ENCODE data around the gene TMEM132A. TPM values are rescaled to one million over a fixed set of nuclear protein-coding genes. Genes with fewer than 3 reads are reported as not detected.

Gene TMEM132A
- total and polyA plus RNA-seq, 2 of the 13 experiments (the other 11 are each of a cell fraction or from before 2014, with no cell fraction given) = 11.1 to 32.9 TPM

DNA sequence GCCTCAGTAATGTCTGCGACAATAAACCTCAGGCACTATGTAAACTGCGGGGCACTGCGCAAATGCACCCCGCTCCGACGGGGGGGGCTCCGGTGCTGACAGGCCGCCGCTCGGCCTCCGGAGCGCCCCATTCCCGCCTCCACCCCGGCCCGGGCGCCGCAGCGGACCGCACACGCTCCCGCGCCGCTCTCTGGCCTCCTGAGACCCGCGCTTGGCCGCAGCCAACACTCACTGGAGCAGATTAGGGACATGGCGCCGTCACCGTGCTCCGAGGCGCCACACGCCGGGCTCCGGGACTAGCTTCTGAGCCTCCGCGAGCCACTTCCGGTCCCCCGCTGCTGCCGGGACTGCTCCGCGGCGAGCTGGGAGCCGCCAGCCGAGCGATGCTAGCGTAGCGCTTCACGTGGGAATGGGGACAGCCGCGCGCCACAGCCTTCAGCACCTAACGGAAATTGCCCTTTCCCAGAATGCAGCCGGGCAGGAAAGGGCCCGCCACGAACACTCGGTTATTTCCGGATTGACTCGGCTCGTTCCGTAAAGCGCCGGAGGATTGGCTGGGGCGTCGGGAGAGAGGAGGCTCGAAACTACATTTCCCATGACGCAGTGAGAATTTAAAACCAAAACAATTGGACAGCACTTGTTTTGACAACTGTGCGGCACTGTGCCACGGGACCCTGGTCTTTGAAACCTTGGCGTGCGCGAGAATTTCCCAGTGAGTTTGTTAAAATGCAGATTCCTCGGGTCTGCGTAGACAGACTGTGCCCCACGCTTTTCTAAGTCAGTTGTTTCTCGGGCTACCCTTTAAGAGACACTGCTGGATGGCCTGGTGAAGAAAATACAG lies 17.9 kb upstream of the TMEM132A start, which contains the start of gene PRPF19 (continued):
- TF ChIP-seq, protein P1, sequence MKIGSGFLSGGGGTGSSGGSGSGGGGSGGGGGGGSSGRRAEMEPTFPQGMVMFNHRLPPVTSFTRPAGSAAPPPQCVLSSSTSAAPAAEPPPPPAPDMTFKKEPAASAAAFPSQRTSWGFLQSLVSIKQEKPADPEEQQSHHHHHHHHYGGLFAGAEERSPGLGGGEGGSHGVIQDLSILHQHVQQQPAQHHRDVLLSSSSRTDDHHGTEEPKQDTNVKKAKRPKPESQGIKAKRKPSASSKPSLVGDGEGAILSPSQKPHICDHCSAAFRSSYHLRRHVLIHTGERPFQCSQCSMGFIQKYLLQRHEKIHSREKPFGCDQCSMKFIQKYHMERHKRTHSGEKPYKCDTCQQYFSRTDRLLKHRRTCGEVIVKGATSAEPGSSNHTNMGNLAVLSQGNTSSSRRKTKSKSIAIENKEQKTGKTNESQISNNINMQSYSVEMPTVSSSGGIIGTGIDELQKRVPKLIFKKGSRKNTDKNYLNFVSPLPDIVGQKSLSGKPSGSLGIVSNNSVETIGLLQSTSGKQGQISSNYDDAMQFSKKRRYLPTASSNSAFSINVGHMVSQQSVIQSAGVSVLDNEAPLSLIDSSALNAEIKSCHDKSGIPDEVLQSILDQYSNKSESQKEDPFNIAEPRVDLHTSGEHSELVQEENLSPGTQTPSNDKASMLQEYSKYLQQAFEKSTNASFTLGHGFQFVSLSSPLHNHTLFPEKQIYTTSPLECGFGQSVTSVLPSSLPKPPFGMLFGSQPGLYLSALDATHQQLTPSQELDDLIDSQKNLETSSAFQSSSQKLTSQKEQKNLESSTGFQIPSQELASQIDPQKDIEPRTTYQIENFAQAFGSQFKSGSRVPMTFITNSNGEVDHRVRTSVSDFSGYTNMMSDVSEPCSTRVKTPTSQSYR (CRISPR knock-in tag; IDR thresholded peaks at IDR 0.05; ENCODE audit: borderline replicate concordance) = peak; percentile 16; the same call in 1 of the 2 replicates
- TF ChIP-seq NFYB (CRISPR knock-in tag; IDR thresholded peaks at IDR 0.05) = peak; percentile 78
- no peak for TF ChIP-seq ZNF207 (IDR thresholded peaks at IDR 0.05; ENCODE audit: borderline replicate concordance)
- TF ChIP-seq FOXA3 (CRISPR knock-in tag; IDR thresholded peaks at IDR 0.05) = no peak
- TF ChIP-seq BCL3 (CRISPR knock-in tag; IDR thresholded peaks at IDR 0.05) = peak; percentile 82; the same call in 1 of the 2 replicates
- TF ChIP-seq ZNF530 (CRISPR knock-in tag; IDR thresholded peaks at IDR 0.05; ENCODE audit: low read depth) = no peak
- no peak for TF ChIP-seq SMYD3 (CRISPR knock-in tag; IDR thresholded peaks at IDR 0.05)
- TF ChIP-seq GATAD2A (CRISPR knock-in tag; IDR thresholded peaks at IDR 0.05) = peak; percentile 42; the same call in 1 of the 2 replicates
- TF ChIP-seq ZSCAN9 (CRISPR knock-in tag; IDR thresholded peaks at IDR 0.05; ENCODE audit: borderline replicate concordance) = no peak
- TF ChIP-seq HBP1 (CRISPR knock-in tag; IDR thresholded peaks at IDR 0.05; ENCODE audit: low read depth) = no peak
- no peak for TF ChIP-seq NR3C1 (CRISPR knock-in tag; IDR thresholded peaks at IDR 0.05)
- TF ChIP-seq, protein P2, sequence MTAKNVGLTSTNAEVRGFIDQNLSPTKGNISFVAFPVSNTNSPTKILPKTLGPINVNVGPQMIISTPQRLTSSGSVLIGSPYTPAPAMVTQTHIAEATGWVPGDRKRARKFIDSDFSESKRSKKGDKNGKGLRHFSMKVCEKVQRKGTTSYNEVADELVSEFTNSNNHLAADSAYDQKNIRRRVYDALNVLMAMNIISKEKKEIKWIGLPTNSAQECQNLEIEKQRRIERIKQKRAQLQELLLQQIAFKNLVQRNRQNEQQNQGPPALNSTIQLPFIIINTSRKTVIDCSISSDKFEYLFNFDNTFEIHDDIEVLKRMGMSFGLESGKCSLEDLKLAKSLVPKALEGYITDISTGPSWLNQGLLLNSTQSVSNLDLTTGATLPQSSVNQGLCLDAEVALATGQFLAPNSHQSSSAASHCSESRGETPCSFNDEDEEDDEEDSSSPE (CRISPR knock-in tag; IDR thresholded peaks at IDR 0.05) = peak; percentile 76
- TF ChIP-seq, protein P3, sequence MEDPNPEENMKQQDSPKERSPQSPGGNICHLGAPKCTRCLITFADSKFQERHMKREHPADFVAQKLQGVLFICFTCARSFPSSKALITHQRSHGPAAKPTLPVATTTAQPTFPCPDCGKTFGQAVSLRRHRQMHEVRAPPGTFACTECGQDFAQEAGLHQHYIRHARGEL (CRISPR knock-in tag; IDR thresholded peaks at IDR 0.05) = no peak
- TF ChIP-seq ZNF766 (CRISPR knock-in tag; IDR thresholded peaks at IDR 0.05; ENCODE audit: borderline replicate concordance) = peak; percentile 37; the same call in 1 of the 2 replicates
- no peak; the same call in 1 of the 2 replicates for TF ChIP-seq MEF2D (CRISPR knock-in tag; IDR thresholded peaks at IDR 0.05)
- no peak for TF ChIP-seq SMARCE1 (IDR thresholded peaks at IDR 0.05; ENCODE audit: borderline replicate concordance)
- no peak for TF ChIP-seq PAF1 (CRISPR knock-in tag; IDR thresholded peaks at IDR 0.05)
- TF ChIP-seq ZMAT3 (CRISPR knock-in tag; conservative IDR thresholded peaks at IDR 0.05) = no peak
- TF ChIP-seq STAT5B (CRISPR knock-in tag; IDR thresholded peaks at IDR 0.05) = no peak
- peak; percentile 54; the same call in 1 of the 2 replicates for TF ChIP-seq ZNF556 (CRISPR knock-in tag; IDR thresholded peaks at IDR 0.05; ENCODE audit: borderline replicate concordance)
- TF ChIP-seq, protein P4, sequence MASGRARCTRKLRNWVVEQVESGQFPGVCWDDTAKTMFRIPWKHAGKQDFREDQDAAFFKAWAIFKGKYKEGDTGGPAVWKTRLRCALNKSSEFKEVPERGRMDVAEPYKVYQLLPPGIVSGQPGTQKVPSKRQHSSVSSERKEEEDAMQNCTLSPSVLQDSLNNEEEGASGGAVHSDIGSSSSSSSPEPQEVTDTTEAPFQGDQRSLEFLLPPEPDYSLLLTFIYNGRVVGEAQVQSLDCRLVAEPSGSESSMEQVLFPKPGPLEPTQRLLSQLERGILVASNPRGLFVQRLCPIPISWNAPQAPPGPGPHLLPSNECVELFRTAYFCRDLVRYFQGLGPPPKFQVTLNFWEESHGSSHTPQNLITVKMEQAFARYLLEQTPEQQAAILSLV (CRISPR knock-in tag; IDR thresholded peaks at IDR 0.05; ENCODE audit: borderline replicate concordance) = no peak; the same call in 1 of the 2 replicates
- TF ChIP-seq ZNF296 (CRISPR knock-in tag; conservative IDR thresholded peaks at IDR 0.05) = no peak
- TF ChIP-seq SMC3 (IDR thresholded peaks at IDR 0.05; ENCODE audit: low read length) = no peak
